Activated effector memory CD4-positive, alpha-beta T cell treated with Interleukin-2 at 50 U/mL for 16 hours (primary cell): ENCODE measurements around the gene SYT8.
A peak's percentile ranks its signal among the peaks of the same experiment; 100 is the strongest.
"Not testable (repeated sequence)": the region's sequence is repeated elsewhere in the genome, so short reads cannot be mapped to it uniquely, and the experiment has no call there.

Source experiments
- DNase-seq: peaks from one replicate; pipeline ENCODE4 v3.0.0-alpha.2; 2020

The SYT8 gene

GRCh38 chr11:1875851-1876301 is 41.1 kb downstream of the SYT8 start:
- not testable (repeated sequence) for DNase-seq

GRCh38 chr11:1876361-1877063 is 41.7 kb downstream of the SYT8 start:
- no peak for DNase-seq

GRCh38 chr11:1877211-1878136 is 42.7 kb downstream of the SYT8 start:
- DNase-seq, result no peak

GRCh38 chr11:1878137-1879031 is 43.6 kb downstream of the SYT8 start:
- DNase-seq, result no peak

GRCh38 chr11:1879342-1879940 is 44.7 kb downstream of the SYT8 start:
- DNase-seq, result no peak

- DNase-seq, result no peak
These were observed 45.3 kb downstream of the SYT8 start for GRCh38 chr11:1879941-1880720.

- DNase-seq, result no peak
These were observed 46.1 kb downstream of the SYT8 start for GRCh38 chr11:1880746-1881441.

- no peak for DNase-seq
These were observed 46.9 kb downstream of the SYT8 start for GRCh38 chr11:1881442-1882264.

GRCh38 chr11:1882265-1883238 is 47.8 kb downstream of the SYT8 start:
- DNase-seq, result peak; percentile 67

GRCh38 chr11:1883346-1884302 is 48.8 kb downstream of the SYT8 start:
- no peak for DNase-seq

GRCh38 chr11:1884303-1884700 is 49.5 kb downstream of the SYT8 start:
- no peak for DNase-seq

GRCh38 chr11:1886551-1886950 is 51.8 kb downstream of the SYT8 start:
- DNase-seq, result not testable (repeated sequence)
